Thoracic aorta (tissue), 2 donors: ENCODE results near the gene ADAMTSL1. TPM values are rescaled to one million over a fixed set of nuclear protein-coding genes. Genes with fewer than 3 reads are reported as not detected.

Source experiments
- ATAC-seq: fragments of 150-250 bp; one replicate; pipeline ENCODE4 v1.8.0; 2017; ENCODE audit warnings: low read depth; ENCODE audit not compliant: insufficient number of reproducible peaks, low FRiP score
- DNase-seq: peaks from one replicate; pipeline ENCODE4 v3.0.0-alpha.2; 2020; ENCODE audit warnings: low spot score
- H3K27ac ChIP-seq, 2 donors: fragments of 200-600 bp; sonication (generic); 1 replicate in 1 of 2; 2 replicates in 1 of 2; pipeline ENCODE4 v1.5.1; 2016; ENCODE audit warnings: mild to moderate bottlenecking in 2 of 2, moderate library complexity in 2 of 2
- H3K27me3 ChIP-seq: fragments of 200-600 bp; sonication (generic); replicated peaks from 2 replicates; pipeline ENCODE4 v1.6.0; 2016; ENCODE audit warnings: mild to moderate bottlenecking; ENCODE audit not compliant: insufficient read depth
- H3K36me3 ChIP-seq: fragments of 200-600 bp; sonication (generic); one replicate; pipeline ENCODE4 v1.5.1; 2016
- H3K4me1 ChIP-seq, 2 donors: fragments of 200-600 bp; sonication (generic); 1 replicate in 1 of 2; 2 replicates in 1 of 2; pipeline versions ENCODE4 v1.5.1 to v1.6.0; 2016; ENCODE audit warnings: low read depth in 2 of 2, mild to moderate bottlenecking in 1 of 2; ENCODE audit not compliant: control insufficient read depth in 1 of 2
- H3K4me3 ChIP-seq: fragments of 200-600 bp; sonication (generic); 2 replicates; pipeline ENCODE4 v1.5.1; 2016; ENCODE audit warnings: mild to moderate bottlenecking
- H3K9me3 ChIP-seq: fragments of 200-600 bp; sonication (generic); 2 replicates; pipeline ENCODE4 v1.5.1; 2016
- CTCF ChIP-seq: fragments of 200-600 bp; sonication (generic); IDR thresholded peaks from one replicate; pipeline ENCODE4 v1.5.1; 2019; ENCODE audit warnings: antibody characterized with exemption
- total RNA-seq, 2 donors: library from RNA; depleted of rRNA; stranded (reverse); fragments of >200 nt; gene quantifications; one replicate each; pipeline versions ENCODE4 v1.1.0 to v1.2.3, GENCODE V29; 2016

The ADAMTSL1 gene
- total RNA-seq, 2 donors from 2014 or later: 61.4 to 75.5 TPM

- H3K9me3 ChIP-seq: no peaks in the 10 kb centered on the region
- no peak for TF ChIP-seq CTCF
- H3K27ac ChIP-seq: peak overlapping the region in 1 of 2 donors; percentile 20
Measured at GRCh38 chr9:18636781-18637180, 162.8 kb downstream of the ADAMTSL1 start.

GRCh38 chr9:18638371-18639249, 164.7 kb downstream of the ADAMTSL1 start:
- Histone ChIP-seq H3K9me3 (no peaks in the 10 kb centered on the region), H3K36me3 (no peaks in the 10 kb centered on the region), H3K27me3 (no peaks in the 10 kb centered on the region), H3K4me1 (peaks cover 8 to 22% of the 10 kb centered on the region in 2 donors), H3K4me3 (no peak overlapping the region), H3K27ac (no peak overlapping the region)
- DNase-seq: no peak
- no peak for TF ChIP-seq CTCF
- ATAC-seq: no peak

More at GRCh38 chr9:18636781-18637180, 162.8 kb downstream of the ADAMTSL1 start:
- no peak overlapping the region for H3K4me3 ChIP-seq
- no peaks in the 10 kb centered on the region for H3K27me3 ChIP-seq
- H3K4me1 ChIP-seq: peaks cover 20 to 38% of the 10 kb centered on the region in 2 donors
- DNase-seq (no peak), ATAC-seq (no peak)
- H3K36me3 ChIP-seq: no peaks in the 10 kb centered on the region

DNA sequence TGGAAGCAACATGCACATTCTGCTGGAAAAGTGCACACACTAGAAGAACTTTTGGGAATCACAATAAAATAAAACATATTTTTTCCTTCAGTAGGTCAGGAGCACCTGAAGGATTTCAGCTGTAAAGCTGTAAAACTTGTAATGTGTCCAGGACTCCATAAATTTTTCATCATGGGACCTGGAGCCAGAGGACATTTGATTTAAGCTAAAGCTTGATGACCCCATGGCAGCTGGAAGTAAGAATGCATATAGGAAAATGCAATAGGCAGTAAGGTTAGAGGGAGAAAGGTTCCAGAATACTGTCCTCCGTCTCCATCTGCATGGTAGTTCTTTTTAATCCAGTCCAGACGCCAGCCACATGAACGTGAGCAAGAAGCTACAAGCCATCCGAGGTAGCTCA, 166.0 kb downstream of the ADAMTSL1 start:
- ATAC-seq: no peak
- DNase-seq: no peak
- no peak overlapping the region for H3K27ac ChIP-seq

DNA sequence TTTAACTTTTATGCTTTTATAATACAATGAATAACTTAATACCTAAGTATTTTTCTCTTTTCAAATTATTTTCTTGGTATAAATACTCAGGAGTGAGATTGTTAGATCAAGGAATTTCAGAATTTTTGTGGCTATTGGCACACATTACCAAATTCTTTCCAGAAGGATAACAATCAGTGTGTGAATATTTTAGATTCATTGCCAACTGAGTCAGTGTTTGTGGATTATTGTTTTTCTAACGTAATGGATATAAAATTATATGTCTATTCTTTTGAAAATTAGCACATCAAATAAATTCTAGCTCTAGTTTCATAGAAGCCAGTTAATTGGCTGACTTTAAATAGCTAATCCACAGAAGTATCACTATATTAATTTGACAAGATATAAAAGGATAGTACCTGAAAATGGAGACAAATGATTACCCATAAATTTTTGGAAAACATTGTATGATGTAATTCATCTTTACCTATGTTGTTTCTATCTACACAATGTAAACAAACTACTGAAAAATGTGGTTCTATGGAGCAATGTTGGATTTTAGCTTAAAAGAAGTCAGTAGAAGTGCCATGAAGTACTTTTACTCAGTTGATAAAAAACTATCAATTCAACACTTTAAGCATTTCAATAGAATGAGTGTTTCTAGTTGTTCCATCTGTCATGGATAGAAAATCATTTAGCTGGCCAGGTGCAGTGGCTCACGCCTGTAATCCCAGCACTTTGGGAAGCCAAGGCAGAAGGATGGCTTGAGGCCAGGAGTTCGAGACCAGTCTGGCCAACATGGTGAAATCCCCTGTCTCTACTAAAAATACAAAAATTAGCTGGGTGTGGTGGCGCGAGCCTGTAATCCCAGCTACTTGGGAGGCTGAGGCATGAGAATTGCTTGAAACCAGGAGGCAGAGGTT, 185.1 kb downstream of the ADAMTSL1 start:
- no peak for DNase-seq
- no peaks in the 10 kb centered on the region for H3K36me3 ChIP-seq
- no peak overlapping the region for H3K4me3 ChIP-seq
- no peaks in the 10 kb centered on the region for H3K9me3 ChIP-seq
- no peaks in the 10 kb centered on the region for H3K27me3 ChIP-seq
- ATAC-seq: no peak
- TF ChIP-seq CTCF: no peak
- peak overlapping the region in 1 of 2 donors; percentile 2 for H3K27ac ChIP-seq
- H3K4me1 ChIP-seq: peaks cover 13 to 22% of the 10 kb centered on the region in 2 donors

More for the DNA sequence above, 166.0 kb downstream of the ADAMTSL1 start:
- no peaks in the 10 kb centered on the region for H3K9me3 ChIP-seq
- no peak overlapping the region for H3K4me3 ChIP-seq
- H3K36me3 ChIP-seq: no peaks in the 10 kb centered on the region
- H3K4me1 ChIP-seq: peaks cover 5 to 14% of the 10 kb centered on the region in 2 donors
- TF ChIP-seq CTCF: no peak
- no peaks in the 10 kb centered on the region for H3K27me3 ChIP-seq

GRCh38 chr9:18660001-18660400, 186.0 kb downstream of the ADAMTSL1 start:
- Histone ChIP-seq H3K4me3 (no peak overlapping the region), H3K9me3 (no peaks in the 10 kb centered on the region), H3K4me1 (peaks cover 13 to 27% of the 10 kb centered on the region in 2 donors), H3K27me3 (no peaks in the 10 kb centered on the region), H3K36me3 (no peaks in the 10 kb centered on the region), H3K27ac (no peak overlapping the region)
- ATAC-seq (no peak), DNase-seq (no peak)
- no peak for TF ChIP-seq CTCF
